Astrocyte (in vitro differentiated cells and primary cell): ENCODE measurements around the gene XYLT1.

Experiments
- EZH2 ChIP-seq: IDR thresholded peaks from 2 replicates; pipeline ENCODE4 v1.6.1; 2012; ENCODE audit warnings: mild to moderate bottlenecking, low read length, inconsistent platforms; ENCODE audit not compliant: insufficient read depth
- TF ChIP-seq, protein P1 (sequence below): IDR thresholded peaks from 2 replicates; pipeline ENCODE4 v1.5.1; 2011; ENCODE audit warnings: low read depth, mild to moderate bottlenecking, inconsistent platforms, low read length, moderate library complexity; ENCODE audit not compliant: insufficient read depth

DNA sequence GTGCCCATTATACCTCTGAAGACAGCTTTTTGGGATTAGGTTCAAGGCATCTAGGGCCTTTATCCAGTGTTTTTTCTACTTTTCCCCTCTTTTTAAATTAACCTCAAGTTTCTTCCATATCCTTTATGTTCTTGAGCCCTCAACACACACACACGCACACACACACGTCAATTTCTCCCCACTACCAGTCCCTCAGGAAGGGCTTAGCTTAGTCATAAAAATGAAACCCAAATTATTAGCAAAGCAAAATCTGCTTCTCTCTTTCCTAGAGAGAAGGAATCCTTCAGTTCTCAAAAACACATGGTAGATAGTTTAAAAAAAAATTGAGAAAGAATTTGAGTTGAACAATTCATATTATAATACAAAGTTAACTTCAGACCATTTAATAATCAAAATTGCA is 401.1 kb downstream of the XYLT1 start:
- TF ChIP-seq, protein P1, sequence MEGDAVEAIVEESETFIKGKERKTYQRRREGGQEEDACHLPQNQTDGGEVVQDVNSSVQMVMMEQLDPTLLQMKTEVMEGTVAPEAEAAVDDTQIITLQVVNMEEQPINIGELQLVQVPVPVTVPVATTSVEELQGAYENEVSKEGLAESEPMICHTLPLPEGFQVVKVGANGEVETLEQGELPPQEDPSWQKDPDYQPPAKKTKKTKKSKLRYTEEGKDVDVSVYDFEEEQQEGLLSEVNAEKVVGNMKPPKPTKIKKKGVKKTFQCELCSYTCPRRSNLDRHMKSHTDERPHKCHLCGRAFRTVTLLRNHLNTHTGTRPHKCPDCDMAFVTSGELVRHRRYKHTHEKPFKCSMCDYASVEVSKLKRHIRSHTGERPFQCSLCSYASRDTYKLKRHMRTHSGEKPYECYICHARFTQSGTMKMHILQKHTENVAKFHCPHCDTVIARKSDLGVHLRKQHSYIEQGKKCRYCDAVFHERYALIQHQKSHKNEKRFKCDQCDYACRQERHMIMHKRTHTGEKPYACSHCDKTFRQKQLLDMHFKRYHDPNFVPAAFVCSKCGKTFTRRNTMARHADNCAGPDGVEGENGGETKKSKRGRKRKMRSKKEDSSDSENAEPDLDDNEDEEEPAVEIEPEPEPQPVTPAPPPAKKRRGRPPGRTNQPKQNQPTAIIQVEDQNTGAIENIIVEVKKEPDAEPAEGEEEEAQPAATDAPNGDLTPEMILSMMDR = no peak
- no peak for TF ChIP-seq EZH2
